ENCODE data around the gene AKAP11.
A peak's percentile ranks its signal among the peaks of the same experiment; 100 is the strongest.

AKAP11 gene

DNA sequence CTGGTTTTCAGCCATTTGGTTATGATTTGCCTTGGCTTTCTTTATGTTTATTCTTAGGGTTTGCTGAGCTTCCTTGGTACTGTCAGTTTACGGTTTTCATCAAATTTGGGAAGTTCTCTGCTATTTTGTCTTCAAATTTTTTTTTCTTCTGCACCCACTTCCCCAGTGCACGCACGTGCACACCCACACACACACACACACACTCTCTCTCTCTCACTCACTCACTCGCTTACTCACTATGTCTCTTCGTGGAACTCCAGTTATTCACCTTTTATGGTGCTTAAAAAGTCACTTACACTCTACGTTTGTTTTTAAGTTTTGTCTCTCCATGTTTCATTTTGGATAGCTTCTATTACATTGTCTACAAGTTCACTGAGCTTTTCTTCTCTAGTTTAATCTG lies 7.1 kb downstream of the AKAP11 start:
- Mint-ChIP-seq H3K4me1 (ENCODE audit: low read depth) (peaks cover 44% of the 10 kb centered on the region), H3K9me3 (no peaks in the 10 kb centered on the region), H3K36me3 (ENCODE audit: low read depth) (peaks cover 31% of the 10 kb centered on the region), H3K27me3 (ENCODE audit: low read depth) (no peaks in the 10 kb centered on the region), H3K4me3 (no peak overlapping the region), H3K27ac (no peak overlapping the region)
- peak; percentile 45 for DNase-seq (ENCODE audit: low spot score)

DNA sequence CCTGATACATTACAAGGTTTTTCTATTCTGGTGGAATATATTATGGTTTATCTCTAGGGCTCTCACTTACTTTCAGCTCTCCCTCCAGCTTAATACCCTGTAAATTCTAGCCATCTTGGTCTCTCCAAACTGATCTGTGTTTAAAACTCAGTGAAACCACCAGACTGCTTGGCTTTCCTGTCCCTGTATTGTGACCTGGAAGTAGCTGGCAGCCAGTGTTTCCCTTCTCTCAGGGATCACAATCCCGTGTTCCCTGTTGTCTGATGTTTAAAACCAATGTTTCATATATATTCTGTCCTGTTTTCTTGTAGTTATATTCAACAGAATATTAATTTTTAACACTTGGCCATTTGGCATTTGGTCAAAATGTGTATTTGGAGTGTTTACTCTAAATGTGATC lies 8.0 kb downstream of the AKAP11 start:
- DNase-seq (ENCODE audit: low spot score), result no peak
- Mint-ChIP-seq H3K27me3 (ENCODE audit: low read depth) (no peaks in the 10 kb centered on the region), H3K27ac (no peak overlapping the region), H3K4me1 (ENCODE audit: low read depth) (peaks cover 39% of the 10 kb centered on the region), H3K4me3 (no peak overlapping the region), H3K9me3 (no peaks in the 10 kb centered on the region), H3K36me3 (ENCODE audit: low read depth) (peaks cover 28% of the 10 kb centered on the region)

DNA sequence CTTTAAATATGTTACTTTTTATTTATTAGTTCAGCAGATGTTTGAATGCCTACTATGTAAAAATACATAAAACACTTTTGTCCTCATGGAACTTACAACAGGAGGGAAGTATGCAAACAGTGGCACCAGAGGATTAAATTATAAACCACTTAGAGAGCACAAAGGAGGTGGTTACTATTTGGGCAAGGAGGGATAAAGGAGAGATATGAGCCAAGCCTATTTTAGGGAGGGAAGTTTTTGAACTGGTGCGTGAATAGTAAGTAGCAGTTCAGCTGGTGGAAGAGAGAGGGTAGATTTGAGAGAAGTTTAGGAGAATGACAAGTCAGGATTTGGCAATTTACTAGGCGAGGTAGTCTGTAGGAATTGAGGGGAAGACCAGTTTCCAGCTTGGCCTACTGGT lies 8.6 kb downstream of the AKAP11 start:
- Mint-ChIP-seq H3K27ac (no peak overlapping the region), H3K4me1 (ENCODE audit: low read depth) (peaks cover 34% of the 10 kb centered on the region), H3K36me3 (ENCODE audit: low read depth) (peaks cover 25% of the 10 kb centered on the region), H3K27me3 (ENCODE audit: low read depth) (no peaks in the 10 kb centered on the region), H3K4me3 (no peak overlapping the region), H3K9me3 (no peaks in the 10 kb centered on the region)
- no peak for DNase-seq (ENCODE audit: low spot score)

DNA sequence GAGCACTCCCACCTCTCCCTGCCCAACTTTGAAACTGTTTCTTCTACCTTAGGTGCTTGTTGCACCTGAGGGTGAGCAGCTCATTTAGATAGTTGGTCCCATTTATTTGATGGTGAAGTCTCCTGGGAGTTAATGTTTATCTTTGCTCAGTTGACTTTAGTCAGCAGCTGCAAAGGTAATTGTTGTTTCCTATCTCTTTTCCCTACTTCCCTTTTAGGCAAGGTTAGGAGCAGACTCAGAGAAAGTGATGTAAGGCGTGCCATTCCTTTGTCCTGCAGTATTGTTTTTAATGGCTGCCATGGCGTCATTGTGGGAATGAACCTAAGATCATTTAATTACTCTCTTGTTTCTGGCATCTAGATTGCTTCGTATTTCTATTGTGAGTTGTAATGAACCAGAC lies 11.6 kb downstream of the AKAP11 start:
- Mint-ChIP-seq H3K27ac (no peak overlapping the region), H3K4me1 (ENCODE audit: low read depth) (peaks cover 19% of the 10 kb centered on the region), H3K4me3 (no peak overlapping the region)

DNA sequence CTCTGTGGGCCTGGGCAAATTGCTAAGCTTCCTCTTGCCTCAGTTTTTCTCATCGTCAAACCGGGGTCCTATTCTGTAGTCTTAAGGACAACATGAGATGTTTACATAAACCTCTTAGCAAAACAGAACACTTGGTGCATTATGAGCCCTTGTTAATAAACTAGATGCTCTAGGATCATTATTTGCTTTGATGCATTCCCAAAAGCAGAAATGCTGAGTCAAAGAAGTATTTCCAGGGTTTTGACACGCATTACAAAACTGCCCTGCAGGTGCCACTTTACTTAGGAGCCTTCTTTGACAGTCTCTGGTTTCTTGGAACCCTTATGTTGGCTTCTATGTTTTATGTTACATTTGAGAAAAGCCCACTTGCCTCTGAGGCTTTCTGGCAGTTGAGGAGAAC lies 12.1 kb downstream of the AKAP11 start:
- Mint-ChIP-seq H3K27ac (no peak overlapping the region), H3K4me3 (no peak overlapping the region), H3K36me3 (ENCODE audit: low read depth) (peaks cover 35% of the 10 kb centered on the region), H3K9me3 (no peaks in the 10 kb centered on the region), H3K4me1 (ENCODE audit: low read depth) (peaks cover 20% of the 10 kb centered on the region), H3K27me3 (ENCODE audit: low read depth) (no peaks in the 10 kb centered on the region)
- DNase-seq (ENCODE audit: low spot score), result no peak

More for the DNA sequence above, 11.6 kb downstream of the AKAP11 start:
- H3K36me3 Mint-ChIP-seq (ENCODE audit: low read depth), result peaks cover 30% of the 10 kb centered on the region
- no peaks in the 10 kb centered on the region for H3K9me3 Mint-ChIP-seq
- H3K27me3 Mint-ChIP-seq (ENCODE audit: low read depth), result no peaks in the 10 kb centered on the region
- no peak for DNase-seq (ENCODE audit: low spot score)

DNA sequence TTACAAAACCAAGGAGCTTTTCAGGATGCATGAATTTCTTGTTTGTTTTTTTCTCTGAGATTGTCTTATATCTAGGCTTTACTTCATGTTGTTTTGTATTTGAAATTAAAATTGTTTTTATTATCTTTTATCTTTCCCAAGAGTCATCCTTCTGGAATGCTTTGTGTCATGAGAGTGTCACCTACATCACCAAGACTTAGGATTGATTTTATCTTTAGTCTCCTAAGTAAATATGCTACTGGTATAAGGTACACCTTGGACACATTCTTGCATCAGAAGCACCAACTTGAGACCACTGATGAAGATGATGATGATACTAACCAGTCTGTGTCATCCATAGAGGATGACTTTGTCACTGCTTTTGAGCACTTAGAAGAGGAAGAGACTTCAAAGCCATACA lies 26.4 kb downstream of the AKAP11 start:
- Mint-ChIP-seq H3K27ac (no peak overlapping the region), H3K9me3 (peaks cover 16% of the 10 kb centered on the region), H3K4me1 (ENCODE audit: low read depth) (peaks cover 12% of the 10 kb centered on the region), H3K4me3 (no peak overlapping the region), H3K36me3 (ENCODE audit: low read depth) (peaks cover 73% of the 10 kb centered on the region), H3K27me3 (ENCODE audit: low read depth) (no peaks in the 10 kb centered on the region)
- DNase-seq (ENCODE audit: low spot score), result no peak

DNA sequence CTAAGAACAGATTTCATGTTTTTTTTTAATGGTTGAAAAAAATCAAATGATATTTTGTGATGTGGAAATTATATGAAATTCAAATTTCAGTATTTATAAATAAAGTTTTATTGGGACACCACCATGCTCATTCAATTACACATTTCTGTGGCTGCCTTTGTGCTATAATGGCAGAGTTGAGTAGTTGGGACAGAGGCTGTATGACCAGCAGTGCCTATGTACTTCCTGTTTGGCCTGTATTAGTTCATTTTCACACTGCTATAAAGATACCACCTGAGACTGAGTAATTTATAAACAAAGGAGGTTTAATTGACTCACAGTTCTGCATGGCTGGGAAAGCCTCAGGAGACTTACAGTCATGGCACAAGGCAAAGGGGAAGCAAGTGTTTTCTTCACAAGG lies 33.6 kb downstream of the AKAP11 start:
- peaks cover 82% of the 10 kb centered on the region for H3K36me3 Mint-ChIP-seq (ENCODE audit: low read depth)
- H3K4me1 Mint-ChIP-seq (ENCODE audit: low read depth), result peaks cover 23% of the 10 kb centered on the region

DNA sequence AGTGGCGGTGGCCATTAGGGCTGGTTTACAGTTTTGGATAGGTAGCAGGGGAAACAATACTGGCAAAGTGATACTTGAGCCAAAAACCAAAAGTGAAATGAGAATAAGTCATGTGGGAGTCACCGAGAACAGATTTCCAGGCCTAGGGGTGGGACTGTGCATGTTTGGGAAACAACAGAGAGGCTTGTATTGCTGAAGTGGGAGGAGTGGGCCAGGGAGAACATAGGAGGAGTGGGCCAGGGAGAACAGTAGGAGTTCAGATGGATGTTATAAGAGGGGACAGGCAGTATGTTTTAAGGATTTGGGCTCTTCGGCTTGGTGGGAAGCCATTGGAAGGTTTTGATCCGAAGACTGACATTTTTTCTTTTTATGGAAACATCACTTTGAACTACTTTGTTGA lies 35.5 kb downstream of the AKAP11 start:
- Mint-ChIP-seq H3K4me1 (ENCODE audit: low read depth) (peaks cover 29% of the 10 kb centered on the region), H3K36me3 (ENCODE audit: low read depth) (peaks cover 73% of the 10 kb centered on the region), H3K4me3 (no peak overlapping the region), H3K27me3 (ENCODE audit: low read depth) (no peaks in the 10 kb centered on the region), H3K9me3 (peaks cover 1% of the 10 kb centered on the region), H3K27ac (no peak overlapping the region)
- DNase-seq (ENCODE audit: low spot score), result no peak

More for the DNA sequence above, 33.6 kb downstream of the AKAP11 start:
- Mint-ChIP-seq H3K27me3 (ENCODE audit: low read depth) (no peaks in the 10 kb centered on the region), H3K27ac (no peak overlapping the region), H3K9me3 (peaks cover 12% of the 10 kb centered on the region), H3K4me3 (no peak overlapping the region)
- DNase-seq (ENCODE audit: low spot score), result no peak

DNA sequence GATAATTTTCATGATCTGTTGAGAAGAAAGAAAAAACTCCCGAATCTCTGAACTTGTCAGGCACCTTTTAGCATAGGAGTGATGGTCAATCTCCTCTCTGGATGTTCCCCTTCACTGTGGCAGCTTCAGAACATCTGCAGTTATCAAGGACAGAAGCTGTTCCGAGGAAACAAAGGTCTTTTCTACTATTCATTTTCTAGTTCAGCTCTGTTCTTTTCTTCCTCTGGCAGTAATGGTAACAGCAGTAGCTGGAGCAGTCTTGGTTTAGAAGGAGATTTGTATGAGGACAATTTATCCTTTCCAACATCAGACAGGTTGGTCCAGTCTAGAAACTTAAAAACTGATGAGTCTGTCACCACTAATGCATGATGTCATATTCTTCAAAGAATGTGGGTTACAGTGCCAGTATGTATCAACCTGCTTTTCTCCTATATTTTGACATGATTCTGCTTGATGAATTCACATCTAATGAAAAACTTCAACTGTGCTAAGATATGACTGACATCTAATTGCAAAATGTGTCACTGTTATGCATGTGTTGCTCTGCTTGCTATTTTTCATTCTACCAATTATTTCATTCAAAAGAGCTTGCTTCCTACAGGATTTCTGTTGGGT lies 41.0 kb downstream of the AKAP11 start:
- H3K27me3 Mint-ChIP-seq (ENCODE audit: low read depth), result no peaks in the 10 kb centered on the region
- no peak overlapping the region for H3K4me3 Mint-ChIP-seq
- H3K36me3 Mint-ChIP-seq (ENCODE audit: low read depth), result peaks cover 55% of the 10 kb centered on the region
- H3K27ac Mint-ChIP-seq, result peak overlapping the region; percentile 63
- peaks cover 24% of the 10 kb centered on the region for H3K4me1 Mint-ChIP-seq (ENCODE audit: low read depth)
- DNase-seq (ENCODE audit: low spot score), result no peak
- H3K9me3 Mint-ChIP-seq, result no peaks in the 10 kb centered on the region

DNA sequence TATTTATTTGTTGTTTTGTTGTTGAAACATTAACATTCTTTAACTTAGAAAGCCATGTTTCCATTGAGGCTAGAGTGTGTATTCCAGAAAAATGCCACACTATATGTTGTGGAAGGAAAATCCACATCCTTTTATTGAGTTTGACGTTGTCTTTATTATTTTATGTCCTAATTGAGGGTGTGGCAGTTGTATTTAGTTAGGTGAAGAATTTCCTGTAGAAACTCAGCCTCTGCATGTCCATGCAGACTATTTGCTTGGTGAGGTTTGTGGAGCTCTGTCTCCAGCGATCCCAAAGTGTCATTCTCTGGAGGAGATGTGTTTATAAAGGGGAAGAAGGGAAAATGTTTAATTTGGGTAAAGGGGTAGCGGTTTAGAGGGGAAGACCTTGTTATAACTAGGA lies 46.6 kb downstream of the AKAP11 start:
- H3K4me1 Mint-ChIP-seq (ENCODE audit: low read depth), result peaks cover 19% of the 10 kb centered on the region
- peak overlapping the region; percentile 74 for H3K27ac Mint-ChIP-seq
- H3K4me3 Mint-ChIP-seq, result no peak overlapping the region
- DNase-seq (ENCODE audit: low spot score), result no peak
- no peaks in the 10 kb centered on the region for H3K9me3 Mint-ChIP-seq
- peaks cover 43% of the 10 kb centered on the region for H3K36me3 Mint-ChIP-seq (ENCODE audit: low read depth)
- no peaks in the 10 kb centered on the region for H3K27me3 Mint-ChIP-seq (ENCODE audit: low read depth)

DNA sequence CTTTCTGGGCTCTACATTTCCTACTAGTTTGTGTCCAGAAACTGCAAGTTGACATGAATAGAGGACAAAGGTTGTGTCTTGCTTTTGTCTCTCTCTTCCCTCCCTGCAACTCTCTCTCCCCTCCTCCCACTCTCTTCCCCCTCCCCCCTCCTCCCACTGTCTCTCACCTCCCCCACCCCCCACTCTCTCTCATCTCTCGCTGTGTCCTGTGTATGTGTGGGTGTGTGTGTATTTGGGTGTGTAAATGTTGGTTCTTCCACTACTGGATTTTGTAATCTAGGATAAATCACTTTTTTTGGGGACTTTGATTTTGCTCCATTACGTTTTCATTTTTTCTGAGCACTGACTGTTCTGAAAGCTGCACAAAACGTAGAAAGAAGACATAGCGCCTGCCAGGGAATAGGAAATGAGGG lies 48.4 kb downstream of the AKAP11 start:
- DNase-seq (ENCODE audit: low spot score), result no peak
- H3K4me3 Mint-ChIP-seq, result no peak overlapping the region
- H3K9me3 Mint-ChIP-seq, result no peaks in the 10 kb centered on the region
- H3K4me1 Mint-ChIP-seq (ENCODE audit: low read depth), result peaks cover 19% of the 10 kb centered on the region
- no peaks in the 10 kb centered on the region for H3K27me3 Mint-ChIP-seq (ENCODE audit: low read depth)
- peak overlapping the region; percentile 69 for H3K27ac Mint-ChIP-seq
- H3K36me3 Mint-ChIP-seq (ENCODE audit: low read depth), result peaks cover 42% of the 10 kb centered on the region

DNA sequence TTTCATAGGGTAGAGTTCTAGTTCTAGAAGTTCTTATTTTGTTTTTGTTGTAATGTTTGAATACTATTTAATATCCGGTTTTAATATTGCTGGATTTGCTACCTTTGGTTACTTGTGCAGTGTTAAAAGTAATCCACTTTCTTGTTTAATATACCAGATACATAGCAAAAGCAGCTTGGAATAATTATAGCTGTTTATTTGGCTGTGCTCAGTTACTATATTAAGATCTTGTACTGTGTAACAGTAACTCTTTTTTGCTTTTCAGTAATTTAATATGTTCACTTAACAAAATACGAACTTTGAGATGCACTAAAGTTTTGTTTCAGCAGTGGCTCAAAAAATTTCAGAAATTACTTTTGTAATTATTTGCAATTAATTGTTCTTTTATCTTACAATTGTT lies 50.9 kb downstream of the AKAP11 start:
- no peak for DNase-seq (ENCODE audit: low spot score)
- H3K4me3 Mint-ChIP-seq, result no peak overlapping the region
- H3K27me3 Mint-ChIP-seq (ENCODE audit: low read depth), result no peaks in the 10 kb centered on the region
- peaks cover 34% of the 10 kb centered on the region for H3K36me3 Mint-ChIP-seq (ENCODE audit: low read depth)
- peaks cover 21% of the 10 kb centered on the region for H3K4me1 Mint-ChIP-seq (ENCODE audit: low read depth)
- no peaks in the 10 kb centered on the region for H3K9me3 Mint-ChIP-seq
- H3K27ac Mint-ChIP-seq, result no peak overlapping the region

DNA sequence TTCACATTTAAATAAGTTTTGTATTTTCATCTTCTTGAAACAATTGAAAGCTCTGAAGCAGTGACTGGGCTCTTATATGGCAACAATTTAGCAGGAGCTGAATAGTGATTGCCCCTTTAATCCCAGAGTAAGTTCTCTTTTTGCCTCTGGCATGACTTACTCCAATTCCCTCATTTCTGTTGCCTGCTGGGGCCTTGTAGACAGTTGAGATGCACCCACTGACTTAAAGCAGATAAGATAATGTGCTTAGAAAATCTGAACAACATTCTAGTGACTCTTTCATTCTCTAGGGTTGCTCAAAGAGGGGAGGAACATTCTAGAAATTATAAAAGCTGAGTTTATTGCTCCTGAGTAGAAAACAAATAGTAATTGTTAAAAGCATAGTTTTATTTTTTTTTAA lies 52.8 kb downstream of the AKAP11 start:
- H3K4me3 Mint-ChIP-seq, result no peak overlapping the region
- H3K4me1 Mint-ChIP-seq (ENCODE audit: low read depth), result peaks cover 23% of the 10 kb centered on the region
- H3K27me3 Mint-ChIP-seq (ENCODE audit: low read depth), result no peaks in the 10 kb centered on the region
- DNase-seq (ENCODE audit: low spot score), result no peak
- no peak overlapping the region for H3K27ac Mint-ChIP-seq
- H3K36me3 Mint-ChIP-seq (ENCODE audit: low read depth), result peaks cover 21% of the 10 kb centered on the region
- no peaks in the 10 kb centered on the region for H3K9me3 Mint-ChIP-seq

DNA sequence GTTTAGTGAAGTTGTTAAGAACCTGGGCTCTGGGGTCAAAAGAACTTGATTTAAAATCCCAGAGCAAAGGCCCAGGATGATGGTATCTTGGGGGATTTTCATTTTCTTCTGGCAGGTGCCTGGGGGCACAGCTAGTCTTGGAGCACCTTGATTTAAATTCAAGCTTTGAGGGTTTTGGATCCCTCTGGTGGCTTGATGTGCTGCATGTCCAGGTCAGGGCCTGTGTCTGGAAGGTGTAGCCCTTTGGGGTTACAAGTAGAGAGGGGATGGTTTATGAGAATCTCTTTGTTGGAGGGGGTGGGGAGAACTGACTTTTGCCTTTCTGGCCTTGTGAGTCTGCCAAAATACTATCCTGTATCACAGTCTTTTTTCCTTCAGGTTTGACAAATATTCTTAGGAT lies 55.8 kb downstream of the AKAP11 start:
- H3K27ac Mint-ChIP-seq, result peak overlapping the region; percentile 51
- peaks cover 15% of the 10 kb centered on the region for H3K36me3 Mint-ChIP-seq (ENCODE audit: low read depth)
- peaks cover 24% of the 10 kb centered on the region for H3K4me1 Mint-ChIP-seq (ENCODE audit: low read depth)
- no peak for DNase-seq (ENCODE audit: low spot score)
- H3K4me3 Mint-ChIP-seq, result no peak overlapping the region
- no peaks in the 10 kb centered on the region for H3K9me3 Mint-ChIP-seq
- H3K27me3 Mint-ChIP-seq (ENCODE audit: low read depth), result no peaks in the 10 kb centered on the region

DNA sequence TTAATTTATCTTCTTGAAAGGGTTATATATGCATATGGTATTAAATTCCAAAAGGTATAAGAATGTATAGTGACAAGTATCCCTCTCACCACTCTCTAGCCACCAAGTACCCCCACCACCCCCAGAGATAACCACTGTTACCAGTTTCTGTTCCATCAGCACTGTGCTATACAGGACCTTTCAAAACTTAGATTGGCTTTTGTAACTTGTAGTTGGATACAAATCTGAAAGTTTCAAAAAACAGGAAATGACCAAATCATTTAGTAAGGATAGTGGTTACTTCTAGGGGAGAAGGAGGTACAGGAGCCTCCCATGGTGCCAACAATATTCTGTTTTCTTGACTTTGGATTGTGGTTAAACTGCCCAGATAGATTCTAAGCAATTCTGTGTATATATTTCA lies 56.7 kb downstream of the AKAP11 start:
- Mint-ChIP-seq H3K4me1 (ENCODE audit: low read depth) (peaks cover 27% of the 10 kb centered on the region), H3K27ac (peak overlapping the region; percentile 87), H3K4me3 (peak overlapping the region; percentile 46), H3K36me3 (ENCODE audit: low read depth) (peaks cover 10% of the 10 kb centered on the region), H3K9me3 (no peaks in the 10 kb centered on the region), H3K27me3 (ENCODE audit: low read depth) (no peaks in the 10 kb centered on the region)
- no peak for DNase-seq (ENCODE audit: low spot score)
